HEK293T (cell line): Measurements from ENCODE around the gene TBC1D1.

Experiments
- BHLHE40 ChIP-seq: fragments of 450-650 bp; IDR thresholded peaks from 2 replicates; pipeline ENCODE4 v1.6.1; 2016; ENCODE audit warnings: mild to moderate bottlenecking, moderate library complexity, borderline replicate concordance
- ELF4 ChIP-seq: fragments of 450-650 bp; IDR thresholded peaks from 2 replicates; pipeline ENCODE4 v1.6.1; 2017; ENCODE audit warnings: antibody characterized with exemption
- FOXA1 ChIP-seq: fragments of 450-650 bp; IDR thresholded peaks from 2 replicates; pipeline ENCODE4 v1.6.1; 2016; ENCODE audit warnings: mild to moderate bottlenecking
- FOXM1 ChIP-seq: fragments of 450-650 bp; IDR thresholded peaks from 2 replicates; pipeline ENCODE4 v1.6.1; 2017; ENCODE audit warnings: mild to moderate bottlenecking, borderline replicate concordance
- HDGF ChIP-seq: fragments of 450-650 bp; IDR thresholded peaks from 2 replicates; pipeline ENCODE4 v1.6.1; 2017; ENCODE audit warnings: antibody characterized with exemption, borderline replicate concordance
- LEF1 ChIP-seq: fragments of 450-650 bp; IDR thresholded peaks from 2 replicates; pipeline ENCODE4 v1.6.1; 2017; ENCODE audit warnings: mild to moderate bottlenecking, borderline replicate concordance
- NFRKB ChIP-seq: fragments of 450-650 bp; IDR thresholded peaks from 2 replicates; pipeline ENCODE4 v1.6.1; 2016; ENCODE audit warnings: mild to moderate bottlenecking, moderate library complexity
- SP1 ChIP-seq: fragments of 450-650 bp; IDR thresholded peaks from 2 replicates; pipeline ENCODE4 v1.6.1; 2017
- SUZ12 ChIP-seq: fragments of 450-650 bp; IDR thresholded peaks from 2 replicates; pipeline ENCODE4 v1.6.1; 2016; ENCODE audit warnings: mild to moderate bottlenecking
- ZNF384 ChIP-seq: fragments of 450-650 bp; IDR thresholded peaks from 2 replicates; pipeline ENCODE4 v1.6.1; 2016

- no peak for TF ChIP-seq ELF4
- no peak for TF ChIP-seq LEF1
- TF ChIP-seq FOXM1 = no peak
- no peak for TF ChIP-seq BHLHE40
- no peak for TF ChIP-seq ZNF384
- TF ChIP-seq NFRKB = no peak
- TF ChIP-seq SUZ12 = no peak
- no peak for TF ChIP-seq FOXA1
- no peak for TF ChIP-seq HDGF
- TF ChIP-seq SP1 = no peak
Observed at GRCh38 chr4:38113551-38113950, 222.7 kb downstream of the TBC1D1 start.
